HCT116 (cell line): ENCODE measurements around the gene PAK1. TPM values are rescaled to one million over a fixed set of nuclear protein-coding genes. Genes with fewer than 3 reads are reported as not detected.

Source experiments
- ATAC-seq: fragments of 200-7000 bp; cut with Tn5 transposase; 2 replicates; pipeline ENCODE4 v1.9.1; 2020; ENCODE audit warnings: mild to moderate bottlenecking, moderate library complexity
- BruUV-seq: library from RNA; stranded (reverse); fragments of 400-500 nt; replicated peaks from 2 replicates; lab custom pipeline; 2021; lab: Mats Ljungman, UMichigan
- CTCF ChIA-PET: fragments of 300-600 bp; sonication (Branson Sonifier 250); formaldehyde crosslinking; loops from one replicate; lab custom pipeline; 2021; ENCODE audit warnings: antibody characterized with exemption; lab: Charles Lee
- POLR2A ChIA-PET: fragments of 300-600, 350-600 bp; sonication (Branson Sonifier 250); formaldehyde crosslinking; loops from one replicate; lab custom pipeline; 2021; ENCODE audit warnings: antibody characterized with exemption; lab: Charles Lee
- RAD21 ChIA-PET, 2 experiments: fragments of 300-600 bp; sonication (Branson Sonifier 250); formaldehyde crosslinking; loops; one replicate each; lab custom pipeline; 2023; ENCODE audit warnings: low total read pairs in 2 of 2; ENCODE audit not compliant: uncharacterized antibody in 2 of 2, unreplicated experiment in 2 of 2, low non-redundant PET in 1 of 2; lab: Charles Lee
- DNase-seq: peaks from one replicate; pipeline ENCODE4 v3.0.0-alpha.2; 2010; ENCODE audit warnings: low read depth, low spot score
- H2AFZ ChIP-seq: fragments of 200-600 bp; shearing (Covaris generic), sonication (generic); 2 replicates; pipeline ENCODE4 v1.6.1; 2017; ENCODE audit warnings: low read depth, mixed run types, mixed read lengths, antibody characterized with exemption, low read length; ENCODE audit not compliant: poor library complexity, severe bottlenecking
- H3K27ac ChIP-seq: 2 replicates; pipeline ENCODE4 v1.5.1; 2012; ENCODE audit warnings: low read depth, low read length
- H3K27me3 ChIP-seq: fragments of 200-600 bp; sonication (generic); 2 replicates; pipeline ENCODE4 v1.6.1; 2016; ENCODE audit warnings: mixed run types, low read length, mixed read lengths; ENCODE audit not compliant: insufficient read depth
- H3K36me3 ChIP-seq, 2 experiments: fragments of 200-500 bp in 1 of 2; fragments of 200-600 bp in 1 of 2; sonication (Bioruptor generic) in 1 of 2; sonication (generic) in 1 of 2; 2 replicates each; pipeline versions ENCODE4 v1.5.1 to v1.6.1; 2014 to 2016; ENCODE audit warnings: low read length in 2 of 2, inconsistent platforms in 1 of 2, mixed read lengths in 1 of 2, mixed run types in 1 of 2; ENCODE audit not compliant: insufficient read depth in 2 of 2, control insufficient read depth in 1 of 2
- H3K4me1 ChIP-seq, 2 experiments: fragments of 200-600 bp in 1 of 2; sonication (generic) in 1 of 2; 2 replicates each; pipeline versions ENCODE4 v1.5.1 to v1.6.1; 2012 to 2017; ENCODE audit warnings: low read length in 2 of 2, inconsistent platforms in 1 of 2, mild to moderate bottlenecking in 1 of 2, mixed read lengths in 1 of 2, mixed run types in 1 of 2, moderate library complexity in 1 of 2; ENCODE audit not compliant: insufficient read depth in 2 of 2, control insufficient read depth in 1 of 2
- H3K4me2 ChIP-seq: fragments of 200-600 bp; sonication (generic); 2 replicates; pipeline ENCODE4 v1.6.1; 2017; ENCODE audit warnings: mixed run types, low read length, mixed read lengths
- H3K4me3 ChIP-seq, 2 experiments: fragments of 200-600 bp in 1 of 2; sonication (generic) in 1 of 2; replicated peaks in 1 of 2; 2 replicates each; pipeline ENCODE4 v1.5.1; 2011 to 2016; ENCODE audit warnings: low read length in 2 of 2, control low read depth in 1 of 2, low read depth in 1 of 2, mild to moderate bottlenecking in 1 of 2, mixed read lengths in 1 of 2, mixed run types in 1 of 2
- H3K79me2 ChIP-seq: fragments of 200-600 bp; sonication (generic); 2 replicates; pipeline ENCODE4 v1.6.1; 2017; ENCODE audit warnings: mild to moderate bottlenecking, mixed run types, low read length, moderate library complexity, mixed read lengths; ENCODE audit not compliant: insufficient read depth
- H3K9ac ChIP-seq: fragments of 200-600 bp; sonication (generic); 2 replicates; pipeline ENCODE4 v1.6.1; 2016; ENCODE audit warnings: low read length, mixed read lengths
- H3K9me2 ChIP-seq: fragments of 200-600 bp; sonication (generic), shearing (Covaris generic); 2 replicates; pipeline ENCODE4 v1.6.1; 2017; ENCODE audit warnings: mixed run types, mild to moderate bottlenecking, moderate library complexity; ENCODE audit not compliant: insufficient read depth
- H3K9me3 ChIP-seq, 2 experiments: fragments of 200-500 bp in 1 of 2; fragments of 200-600 bp in 1 of 2; sonication (Bioruptor generic) in 1 of 2; sonication (generic) in 1 of 2; 2 replicates each; pipeline ENCODE4 v1.6.1; 2014 to 2017; ENCODE audit warnings: low read length in 2 of 2, mixed read lengths in 2 of 2, inconsistent platforms in 1 of 2, low read depth in 1 of 2, mild to moderate bottlenecking in 1 of 2, mixed run types in 1 of 2, moderate library complexity in 1 of 2; ENCODE audit not compliant: control insufficient read depth in 1 of 2, insufficient read depth in 1 of 2
- H4K20me1 ChIP-seq: fragments of 200-600 bp; sonication (generic), shearing (Covaris generic); 2 replicates; pipeline ENCODE4 v1.6.1; 2017; ENCODE audit warnings: mixed run types, mild to moderate bottlenecking, moderate library complexity; ENCODE audit not compliant: insufficient read depth
- CBX3 ChIP-seq: IDR thresholded peaks from 2 replicates; pipeline ENCODE4 v1.6.1; 2012; ENCODE audit warnings: low read depth
- CEBPB ChIP-seq: IDR thresholded peaks from 2 replicates; pipeline ENCODE4 v1.6.1; 2012; ENCODE audit warnings: low read depth
- JUND ChIP-seq: IDR thresholded peaks from 2 replicates; pipeline ENCODE4 v1.6.1; 2012
- MAX ChIP-seq: IDR thresholded peaks from 2 replicates; pipeline ENCODE4 v1.6.1; 2012
- POLR2A ChIP-seq: IDR thresholded peaks from 2 replicates; pipeline ENCODE4 v1.7.0; 2011; ENCODE audit warnings: borderline replicate concordance; ENCODE audit not compliant: insufficient read depth, insufficient read length; ENCODE audit errors: extremely low read depth
- POLR2AphosphoS5 ChIP-seq: IDR thresholded peaks from 2 replicates; pipeline ENCODE4 v1.6.1; 2011; ENCODE audit warnings: mild to moderate bottlenecking, low read depth, low read length, moderate library complexity
- SP1 ChIP-seq: IDR thresholded peaks from 2 replicates; pipeline ENCODE4 v1.6.1; 2012; ENCODE audit warnings: low read depth
- SRF ChIP-seq: IDR thresholded peaks from 2 replicates; pipeline ENCODE4 v1.6.1; 2012; ENCODE audit warnings: low read depth
- TCF7L2 ChIP-seq: IDR thresholded peaks from 2 replicates; pipeline ENCODE4 v1.7.0; 2011; ENCODE audit warnings: borderline replicate concordance, inconsistent platforms; ENCODE audit not compliant: insufficient read depth, insufficient read length; ENCODE audit errors: extremely low read depth
- YY1 ChIP-seq: IDR thresholded peaks from 2 replicates; pipeline ENCODE4 v1.6.1; 2011; ENCODE audit warnings: low read length, low read depth, moderate library complexity, mild to moderate bottlenecking; ENCODE audit not compliant: insufficient replicate concordance; ENCODE audit errors: extremely low read depth
- ZBTB33 ChIP-seq: IDR thresholded peaks from 2 replicates; pipeline ENCODE4 v1.6.1; 2011; ENCODE audit warnings: mild to moderate bottlenecking, low read length, moderate library complexity; ENCODE audit not compliant: insufficient replicate concordance; ENCODE audit errors: extremely low read depth
- ZFX ChIP-seq: fragments of 450-650 bp; IDR thresholded peaks from 2 replicates; pipeline ENCODE4 v1.6.1; 2017
- ZNF274 ChIP-seq: fragments of 200-500 bp; sonication (Bioruptor generic); IDR thresholded peaks from 2 replicates; pipeline ENCODE4 v1.6.1; 2014; ENCODE audit warnings: mild to moderate bottlenecking, low read depth, low read length, inconsistent platforms
- intact Hi-C: fragments of 100-400 bp; cut with micrococcal nuclease; formaldehyde crosslinking; loops from 2 replicates; pipeline ENCODE4 v1.10.0; 2022
- total RNA-seq: library from RNA; stranded (reverse); gene quantifications from one replicate; pipeline ENCODE4 v1.2.1, GENCODE V29; 2021; ENCODE audit not compliant: unreplicated experiment
- TF ChIP-seq, protein P1 (sequence below), 3 experiments: fragments of 200-600 bp in 1 of 3; sonication (generic) in 1 of 3; IDR thresholded peaks in 2 of 3; conservative IDR thresholded peaks in 1 of 3; 2 replicates each; pipeline ENCODE4 v1.5.1; 2012 to 2017; ENCODE audit warnings: low read depth in 2 of 3, low read length in 2 of 3, antibody characterized with exemption in 1 of 3, borderline replicate concordance in 1 of 3, control low read depth in 1 of 3, mild to moderate bottlenecking in 1 of 3, mixed read lengths in 1 of 3, mixed run types in 1 of 3, moderate library complexity in 1 of 3; ENCODE audit not compliant: insufficient read depth in 1 of 3

PAK1 gene
- total RNA-seq, 1 experiment from 2014 or later: 56.1 TPM

- TF ChIP-seq, protein P1, sequence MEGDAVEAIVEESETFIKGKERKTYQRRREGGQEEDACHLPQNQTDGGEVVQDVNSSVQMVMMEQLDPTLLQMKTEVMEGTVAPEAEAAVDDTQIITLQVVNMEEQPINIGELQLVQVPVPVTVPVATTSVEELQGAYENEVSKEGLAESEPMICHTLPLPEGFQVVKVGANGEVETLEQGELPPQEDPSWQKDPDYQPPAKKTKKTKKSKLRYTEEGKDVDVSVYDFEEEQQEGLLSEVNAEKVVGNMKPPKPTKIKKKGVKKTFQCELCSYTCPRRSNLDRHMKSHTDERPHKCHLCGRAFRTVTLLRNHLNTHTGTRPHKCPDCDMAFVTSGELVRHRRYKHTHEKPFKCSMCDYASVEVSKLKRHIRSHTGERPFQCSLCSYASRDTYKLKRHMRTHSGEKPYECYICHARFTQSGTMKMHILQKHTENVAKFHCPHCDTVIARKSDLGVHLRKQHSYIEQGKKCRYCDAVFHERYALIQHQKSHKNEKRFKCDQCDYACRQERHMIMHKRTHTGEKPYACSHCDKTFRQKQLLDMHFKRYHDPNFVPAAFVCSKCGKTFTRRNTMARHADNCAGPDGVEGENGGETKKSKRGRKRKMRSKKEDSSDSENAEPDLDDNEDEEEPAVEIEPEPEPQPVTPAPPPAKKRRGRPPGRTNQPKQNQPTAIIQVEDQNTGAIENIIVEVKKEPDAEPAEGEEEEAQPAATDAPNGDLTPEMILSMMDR (IDR thresholded peaks at IDR 0.05 in 2 of 3, conservative IDR thresholded peaks at IDR 0.05 in 1 of 3; ENCODE audit: borderline replicate concordance in 1 of 3, insufficient read depth in 1 of 3, low read depth in 2 of 3, low read length in 2 of 3): 0 out of 6 replicates have a peak, but pooled peaks of 1 of the 3 experiments have one; percentile 16
- TF ChIP-seq ZBTB33 (no peak), CBX3 (peak; percentile 65; the same call in 1 of the 2 replicates), ZFX (no peak), CEBPB (0 out of 2 replicates have a peak, but pooled peaks have one; percentile 37)
Observed at GRCh38 chr11:77473801-77474683, at the start of gene PAK1 (continued).

- TF ChIP-seq CEBPB (no peak), YY1 (no peak), ZNF274 (no peak), MAX (no peak), JUND (no peak), TCF7L2 (no peak), SP1 (no peak), POLR2AphosphoS5 (no peak), SRF (no peak), ZFX (no peak), ZBTB33 (no peak), POLR2A (no peak), CBX3 (no peak)
- Histone ChIP-seq H4K20me1 (no peaks in the 10 kb centered on the region), H3K27ac (no peak overlapping the region), H3K27me3 (no peaks in the 10 kb centered on the region), H3K4me2 (no peak overlapping the region), H3K79me2 (no peaks in the 10 kb centered on the region), H3K9me3 (no peaks in the 10 kb centered on the region), H2AFZ (no peak overlapping the region), H3K36me3 (no peaks in the 10 kb centered on the region), H3K9ac (no peak overlapping the region), H3K4me3 (no peak overlapping the region), H3K4me1 (no peaks in the 10 kb centered on the region), H3K9me2 (no peaks in the 10 kb centered on the region)
- RAD21 ChIA-PET: no interaction called here
- intact Hi-C loops: no loop called here
- ATAC-seq (no peak), DNase-seq (no peak)
- CTCF ChIA-PET: no interaction called here
- BruUV-seq: no TSS peak
- POLR2A ChIA-PET: no interaction called here
Observed at GRCh38 chr11:77522215-77522614, 48.3 kb upstream of the PAK1 start.
